Sigmoid colon (tissue), 7 donors: ENCODE results near the gene STK40. TPM values are rescaled to one million over a fixed set of nuclear protein-coding genes. Genes with fewer than 3 reads are reported as not detected.

Experiments
- DNase-seq: peaks from one replicate; pipeline ENCODE4 v3.0.0-alpha.2; 2019
- H3K27ac ChIP-seq, 4 donors: fragments of 200-600 bp; sonication (generic); one replicate each; pipeline ENCODE4 v1.5.1; 2016 to 2019; ENCODE audit warnings: mild to moderate bottlenecking in 1 of 4
- H3K27me3 ChIP-seq, 3 donors: fragments of 200-600 bp; sonication (generic); one replicate each; pipeline ENCODE4 v1.5.1; 2019; ENCODE audit warnings: mild to moderate bottlenecking in 1 of 3
- H3K36me3 ChIP-seq, 4 donors: fragments of 200-600 bp; sonication (generic); one replicate each; pipeline ENCODE4 v1.5.1; 2016 to 2019
- H3K4me1 ChIP-seq, 4 donors: fragments of 200-600 bp; sonication (generic); one replicate each; pipeline ENCODE4 v1.5.1; 2017 to 2019
- H3K4me3 ChIP-seq, 4 donors: fragments of 200-600 bp; sonication (generic); one replicate each; pipeline ENCODE4 v1.5.1; 2017 to 2019; ENCODE audit warnings: mild to moderate bottlenecking in 2 of 4, moderate library complexity in 1 of 4
- H3K9me3 ChIP-seq, 4 donors: fragments of 200-600 bp in 3 of 4; sonication (generic) in 3 of 4; one replicate each; pipeline versions ENCODE4 v1.5.1 to v1.6.1; 2013 to 2019
- EP300 ChIP-seq, 4 donors: sonication (generic); formaldehyde crosslinking; IDR thresholded peaks; one replicate each; pipeline ENCODE4 v1.6.1; 2017; ENCODE audit warnings: antibody characterized with exemption in 4 of 4
- POLR2A ChIP-seq, 2 donors: fragments of 450-650 bp; IDR thresholded peaks; one replicate each; pipeline ENCODE4 v1.6.1; 2016; ENCODE audit warnings: antibody characterized with exemption in 2 of 2, mild to moderate bottlenecking in 2 of 2, moderate library complexity in 2 of 2
- POLR2AphosphoS5 ChIP-seq, 4 donors: sonication (generic); formaldehyde crosslinking; IDR thresholded peaks; one replicate each; pipeline ENCODE4 v1.6.1; 2017; ENCODE audit warnings: antibody characterized with exemption in 4 of 4
- WGBS, 2 donors: extraction: QIAGEN DNeasy Blood & Tissue Kit; methylation state at CpG; one replicate each; pipeline ENCODE4 v1.1.7; 2013; 5-methylcytosine and 5-hydroxymethylcytosine counted together
- intact Hi-C: fragments of 100-400 bp; cut with DNase I; formaldehyde crosslinking; loops from one replicate; pipeline ENCODE4 v1.15.1; 2023
- polyA plus RNA-seq, 3 donors: library from polyadenylated mRNA; stranded (reverse); fragments of 200-250 nt; gene quantifications; one replicate each; pipeline ENCODE4 v1.2.3, GENCODE V29; 2013
- total RNA-seq, 4 donors: library from RNA; depleted of rRNA; stranded (reverse); fragments of >200 nt; gene quantifications; one replicate each; pipeline ENCODE4 v1.1.0, GENCODE V29; 2016
- TF ChIP-seq, protein P1 (sequence below), 4 experiments: fragments of 450-650 bp in 3 of 4; fragments of 200-600 bp in 1 of 4; IDR thresholded peaks; one replicate each; pipeline ENCODE4 v1.5.1; 2016 to 2019; ENCODE audit warnings: antibody characterized with exemption in 4 of 4, mild to moderate bottlenecking in 3 of 4, moderate library complexity in 2 of 4
- donor health status: healthy with polysubstance abuse.
- donor health status: Bipolar disorder and iron deficiency.
- donor health status: healthy.

The STK40 gene, protein sequence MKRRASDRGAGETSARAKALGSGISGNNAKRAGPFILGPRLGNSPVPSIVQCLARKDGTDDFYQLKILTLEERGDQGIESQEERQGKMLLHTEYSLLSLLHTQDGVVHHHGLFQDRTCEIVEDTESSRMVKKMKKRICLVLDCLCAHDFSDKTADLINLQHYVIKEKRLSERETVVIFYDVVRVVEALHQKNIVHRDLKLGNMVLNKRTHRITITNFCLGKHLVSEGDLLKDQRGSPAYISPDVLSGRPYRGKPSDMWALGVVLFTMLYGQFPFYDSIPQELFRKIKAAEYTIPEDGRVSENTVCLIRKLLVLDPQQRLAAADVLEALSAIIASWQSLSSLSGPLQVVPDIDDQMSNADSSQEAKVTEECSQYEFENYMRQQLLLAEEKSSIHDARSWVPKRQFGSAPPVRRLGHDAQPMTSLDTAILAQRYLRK
- total RNA-seq = 10 to 100 TPM; 37.1 to 49.4 (median 43.5) TPM
- polyA plus RNA-seq = 10 to 100 TPM; 27.6 to 55.6 (median 40.7) TPM

DNA sequence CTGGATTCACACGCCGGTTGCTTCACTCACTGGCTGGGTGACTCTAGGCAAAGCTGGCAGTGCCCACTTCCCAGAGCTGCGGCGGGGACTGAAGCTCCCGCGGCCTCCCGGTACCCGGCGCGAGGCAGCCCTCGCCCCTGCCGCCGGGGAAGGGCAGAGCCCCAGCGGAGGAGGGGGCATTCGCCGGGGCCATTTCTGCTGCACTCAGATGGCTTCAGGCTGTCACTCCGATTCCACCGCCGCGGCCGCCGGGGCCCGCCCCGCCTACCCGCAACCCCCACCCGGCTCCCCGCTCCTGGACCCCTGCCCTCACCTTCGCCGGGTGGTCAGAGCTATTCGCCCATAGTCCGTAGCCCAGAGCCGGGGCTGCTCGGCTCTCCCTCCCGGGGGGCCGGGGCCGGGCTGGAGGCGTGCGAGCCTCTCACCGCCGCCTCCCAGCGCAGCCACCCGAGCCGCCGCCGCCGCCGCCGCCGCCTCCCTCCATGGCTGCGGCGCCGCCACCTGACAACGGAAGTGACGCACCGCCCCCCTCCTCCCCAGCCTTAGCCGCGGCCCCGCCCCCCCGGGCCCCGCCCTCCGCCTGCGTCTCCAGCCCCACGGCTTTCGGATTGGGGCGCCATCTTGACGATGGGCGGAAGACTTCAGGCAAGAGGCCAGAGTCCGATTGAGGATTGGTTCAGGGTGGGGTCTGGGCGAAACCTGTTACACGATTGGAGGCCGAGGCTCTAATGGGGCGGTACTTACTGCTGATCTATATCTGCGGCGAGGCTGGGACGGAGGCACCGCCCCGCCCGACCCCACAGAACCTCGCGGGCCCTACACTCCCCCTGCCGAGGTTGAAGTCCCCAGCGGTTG, at the start of gene STK40:
Gene STK40 (minus strand): TSS at position 515 of the 855 bp plus-strand sequence. CDS start 24,592 bp downstream, outside the sequence.
- Histone ChIP-seq H3K36me3 (peaks cover 0 to 6% (median 3%) of the 10 kb centered on the region in 4 donors), H3K4me3 (peak within 1 kb of the TSS; percentile 78 to 97 (median 90)), H3K27me3 (no peaks in the 10 kb centered on the region), H3K9me3 (no peaks in the 10 kb centered on the region), H3K27ac (peak within 1 kb of the TSS; percentile 95 to 98 (median 97)), H3K4me1 (peaks cover 0 to 77% (median 66%) of the 10 kb centered on the region in 4 donors)
- intact Hi-C loops = loop anchor here (1.0 to 5.0 kb wide), 3 partner anchors 12 to 238 kb away; partner anchors contain the start of genes LSM10, THRAP3 and TRAPPC3
- peak in 1 of 2 donors; percentile 7 for TF ChIP-seq POLR2A (IDR thresholded peaks at IDR 0.05)
- TF ChIP-seq, protein P1, sequence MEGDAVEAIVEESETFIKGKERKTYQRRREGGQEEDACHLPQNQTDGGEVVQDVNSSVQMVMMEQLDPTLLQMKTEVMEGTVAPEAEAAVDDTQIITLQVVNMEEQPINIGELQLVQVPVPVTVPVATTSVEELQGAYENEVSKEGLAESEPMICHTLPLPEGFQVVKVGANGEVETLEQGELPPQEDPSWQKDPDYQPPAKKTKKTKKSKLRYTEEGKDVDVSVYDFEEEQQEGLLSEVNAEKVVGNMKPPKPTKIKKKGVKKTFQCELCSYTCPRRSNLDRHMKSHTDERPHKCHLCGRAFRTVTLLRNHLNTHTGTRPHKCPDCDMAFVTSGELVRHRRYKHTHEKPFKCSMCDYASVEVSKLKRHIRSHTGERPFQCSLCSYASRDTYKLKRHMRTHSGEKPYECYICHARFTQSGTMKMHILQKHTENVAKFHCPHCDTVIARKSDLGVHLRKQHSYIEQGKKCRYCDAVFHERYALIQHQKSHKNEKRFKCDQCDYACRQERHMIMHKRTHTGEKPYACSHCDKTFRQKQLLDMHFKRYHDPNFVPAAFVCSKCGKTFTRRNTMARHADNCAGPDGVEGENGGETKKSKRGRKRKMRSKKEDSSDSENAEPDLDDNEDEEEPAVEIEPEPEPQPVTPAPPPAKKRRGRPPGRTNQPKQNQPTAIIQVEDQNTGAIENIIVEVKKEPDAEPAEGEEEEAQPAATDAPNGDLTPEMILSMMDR (IDR thresholded peaks at IDR 0.05) = no peak
- TF ChIP-seq EP300 (IDR thresholded peaks at IDR 0.05) = peak in 1 of 4 donors; percentile 28
- TF ChIP-seq POLR2AphosphoS5 (IDR thresholded peaks at IDR 0.05) = peak; percentile 86 to 94 (median 91)
- DNase-seq = peak; percentile 99
- 0% methylated on average over 82 of the region's 82 CpGs for WGBS, 2 donors

DNA sequence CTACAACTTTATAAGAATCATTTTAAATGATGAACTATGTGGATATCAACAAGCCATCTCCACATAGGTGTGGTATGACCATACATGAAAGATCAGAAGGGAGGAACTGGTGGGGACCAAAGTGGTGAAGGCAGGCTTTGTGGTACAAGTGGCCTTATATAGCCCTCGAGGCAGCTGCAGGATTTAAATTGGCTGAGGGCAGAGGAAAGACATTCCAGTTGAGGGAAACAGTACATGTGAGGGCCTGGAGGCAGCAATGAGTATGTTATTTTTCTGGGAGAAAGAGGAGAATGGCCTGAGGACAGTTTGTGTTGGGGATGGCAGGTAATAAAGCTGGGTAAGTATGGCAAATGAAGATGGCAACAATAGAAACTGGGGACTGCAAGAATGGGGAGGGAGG, 47.4 kb upstream of the STK40 start:
- Histone ChIP-seq H3K27ac (no peak overlapping the region), H3K36me3 (peaks cover 4 to 51% (median 14%) of the 10 kb centered on the region in 4 donors), H3K4me3 (no peak overlapping the region), H3K9me3 (no peaks in the 10 kb centered on the region), H3K27me3 (no peaks in the 10 kb centered on the region), H3K4me1 (no peaks in the 10 kb centered on the region)
- DNase-seq = no peak
- TF ChIP-seq EP300 (IDR thresholded peaks at IDR 0.05) (no peak), POLR2A (IDR thresholded peaks at IDR 0.05) (no peak), POLR2AphosphoS5 (IDR thresholded peaks at IDR 0.05) (no peak)
- TF ChIP-seq, protein P1 (IDR thresholded peaks at IDR 0.05) = no peak
- 46 to 50% methylated on average over 1 of the region's 1 CpG for whole genome bisulfite sequencing, 2 donors
- intact Hi-C loops = no loop called here

DNA sequence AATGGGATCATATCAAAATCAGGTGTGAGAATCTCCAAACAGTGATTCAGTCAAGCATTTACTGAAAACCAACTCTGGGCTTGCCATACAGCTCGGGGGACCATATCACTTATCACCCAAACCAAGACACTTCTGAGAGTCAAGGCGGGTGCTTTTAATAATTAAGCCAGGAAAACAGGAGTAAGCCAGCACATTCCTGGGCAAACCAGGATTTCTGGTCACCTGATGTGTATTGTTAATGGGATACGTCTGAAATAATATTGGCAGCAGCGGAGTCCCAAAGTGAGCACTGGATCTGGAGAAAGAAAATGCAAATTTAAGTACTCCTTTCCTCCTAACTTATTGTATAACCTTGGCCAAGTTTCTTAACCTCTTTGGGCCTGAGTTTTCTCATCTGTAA, 46.9 kb upstream of the STK40 start:
- H3K36me3 ChIP-seq = peaks cover 4 to 46% (median 14%) of the 10 kb centered on the region in 4 donors
- 56 to 82% methylated on average over 4 of the region's 4 CpGs for WGBS, 2 donors

DNA sequence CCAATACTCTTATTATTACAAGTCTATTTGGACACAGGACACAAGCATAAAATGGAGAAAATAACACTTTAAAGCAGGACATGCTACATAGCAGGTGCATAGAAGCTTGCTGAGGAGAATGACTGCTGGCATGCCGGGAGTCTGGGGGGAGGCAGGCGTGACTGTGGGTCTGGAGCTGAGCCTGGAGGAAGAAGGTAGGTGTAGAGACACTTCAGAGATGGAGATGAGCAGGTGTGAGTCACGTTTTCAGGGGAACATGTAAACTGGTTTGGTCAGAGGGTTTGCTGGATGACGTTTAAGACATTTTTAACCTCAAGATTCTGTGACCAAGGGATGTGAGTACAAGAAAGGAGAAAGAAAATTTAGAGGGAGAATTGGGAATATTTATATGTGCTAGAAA, 40.1 kb upstream of the STK40 start:
- WGBS, 2 donors = 80 to 82% methylated on average over 4 of the region's 4 CpGs
- intact Hi-C loops = no loop called here
- no peak for DNase-seq

More for the DNA sequence above, 46.9 kb upstream of the STK40 start:
- no peaks in the 10 kb centered on the region for H3K27me3 ChIP-seq
- H3K4me3 ChIP-seq = no peak overlapping the region
- no peaks in the 10 kb centered on the region for H3K9me3 ChIP-seq
- H3K27ac ChIP-seq = no peak overlapping the region
- DNase-seq = no peak
- intact Hi-C loops = no loop called here
- H3K4me1 ChIP-seq = no peaks in the 10 kb centered on the region
- TF ChIP-seq POLR2A (IDR thresholded peaks at IDR 0.05) (no peak), POLR2AphosphoS5 (IDR thresholded peaks at IDR 0.05) (no peak), EP300 (IDR thresholded peaks at IDR 0.05) (no peak)
- TF ChIP-seq, protein P1 (IDR thresholded peaks at IDR 0.05) = no peak

More for the DNA sequence above, 40.1 kb upstream of the STK40 start:
- Histone ChIP-seq H3K27ac (no peak overlapping the region), H3K27me3 (no peaks in the 10 kb centered on the region), H3K9me3 (no peaks in the 10 kb centered on the region), H3K4me3 (no peak overlapping the region), H3K36me3 (peaks cover 0 to 55% (median 7%) of the 10 kb centered on the region in 4 donors), H3K4me1 (peaks cover 0 to under 1% (median 0%) of the 10 kb centered on the region in 4 donors)
- TF ChIP-seq, protein P1 (IDR thresholded peaks at IDR 0.05) = no peak
- TF ChIP-seq POLR2AphosphoS5 (IDR thresholded peaks at IDR 0.05) (no peak), EP300 (IDR thresholded peaks at IDR 0.05) (no peak), POLR2A (IDR thresholded peaks at IDR 0.05) (no peak)
